ENCODE measurements around the gene TLE4. TPM values are rescaled to one million over a fixed set of nuclear protein-coding genes. Genes with fewer than 3 reads are reported as not detected.

TLE4 gene
- total and polyA plus RNA-seq, 2 donors (not counting 1 experiment from before 2014, with no cell fraction given): 13.5 to 35.0 TPM

DNA sequence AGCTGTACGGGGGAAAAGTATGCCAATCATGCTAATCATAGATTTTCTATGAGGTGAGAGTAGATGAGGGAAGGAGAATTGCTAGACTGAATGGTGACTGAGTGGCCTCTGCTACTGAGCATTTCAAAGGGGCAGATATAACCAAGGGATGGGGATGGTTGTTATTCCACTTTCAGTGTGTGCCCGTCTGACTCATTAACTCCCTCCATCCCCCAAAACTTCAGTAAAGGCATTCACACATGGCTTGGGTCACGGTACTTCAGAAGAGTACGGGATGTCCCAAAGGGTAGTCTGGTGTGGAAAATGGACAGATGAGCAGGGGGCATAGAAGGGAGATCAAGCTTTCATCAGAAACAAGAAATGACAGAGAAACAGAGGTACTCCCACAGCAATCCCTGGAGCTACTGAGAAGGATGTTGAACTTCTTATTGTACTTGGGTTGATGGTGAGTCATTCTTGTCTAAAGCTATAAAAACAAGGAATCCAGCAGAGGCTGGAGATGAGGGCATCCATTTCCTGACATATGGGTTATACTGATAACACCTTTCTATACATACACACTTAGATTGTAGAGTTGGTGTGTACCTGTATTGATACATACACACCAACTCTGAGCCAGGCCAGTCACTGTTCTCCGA is 8.9 kb upstream of the TLE4 start:
- Histone ChIP-seq H3K9ac (ENCODE audit: insufficient read depth, low read length) (no peak overlapping the region), H3K27me3 (ENCODE audit: control insufficient read depth, insufficient read depth, low read length) (no peaks in the 10 kb centered on the region), H3K4me2 (ENCODE audit: extremely low read depth, insufficient read depth, low read length) (no peak overlapping the region), H2AFZ (ENCODE audit: low read length) (no peak overlapping the region), H3K9me3 (ENCODE audit: control insufficient read depth, insufficient read depth, low read depth, low read length) (no peaks in the 10 kb centered on the region), H3K79me2 (ENCODE audit: control insufficient read depth, insufficient read depth, low read length) (no peaks in the 10 kb centered on the region), H3K4me1 (ENCODE audit: control insufficient read depth, extremely low read depth, insufficient read depth, low read length) (no peaks in the 10 kb centered on the region), H3K36me3 (ENCODE audit: control insufficient read depth, insufficient read depth, low read length) (no peaks in the 10 kb centered on the region), H4K20me1 (ENCODE audit: control insufficient read depth, extremely low read depth, insufficient read depth, low read length) (no peaks in the 10 kb centered on the region), H3K27ac (ENCODE audit: insufficient read depth, low read length) (no peak overlapping the region), H3K4me3 (replicated peaks in 1 of 4; ENCODE audit: control extremely low read depth in 1 of 4, insufficient read depth in 1 of 4, low read depth in 3 of 4, low read length in 4 of 4) (no peak overlapping the region)
- DNase-seq (ENCODE audit: low read depth in 2 of 2): no peak
- TF ChIP-seq EZH2 (IDR thresholded peaks at IDR 0.05; ENCODE audit: low read length, missing control alignments) (no peak), CTCF (conservative IDR thresholded peaks at IDR 0.05 in 1 of 2, IDR thresholded peaks at IDR 0.05 in 1 of 2; ENCODE audit: low read depth in 1 of 2, low read length in 2 of 2) (no peak)

DNA sequence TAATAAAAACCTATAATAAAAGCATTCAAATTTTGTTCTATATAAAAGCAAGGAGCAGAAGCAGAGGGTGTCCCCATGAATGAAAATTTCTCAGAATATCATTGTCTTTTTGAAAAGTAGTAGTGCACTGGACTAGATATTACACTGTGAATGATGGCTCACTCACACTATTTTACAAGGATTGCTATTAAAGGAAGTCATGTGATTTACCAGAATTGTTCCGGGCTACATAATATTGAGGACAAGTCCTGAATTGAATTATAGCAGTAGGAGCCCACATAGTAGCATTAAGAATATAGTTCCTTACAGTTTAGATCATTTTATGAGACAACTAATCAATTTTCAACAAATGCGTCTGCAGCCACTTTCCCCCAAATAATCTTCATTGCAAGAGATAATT is 7.7 kb upstream of the TLE4 start:
- no peaks in the 10 kb centered on the region for H4K20me1 ChIP-seq (ENCODE audit: control insufficient read depth, extremely low read depth, insufficient read depth, low read length)
- DNase-seq (ENCODE audit: low read depth in 2 of 2): no peak
- TF ChIP-seq EZH2 (IDR thresholded peaks at IDR 0.05; ENCODE audit: low read length, missing control alignments) (no peak), CTCF (conservative IDR thresholded peaks at IDR 0.05 in 1 of 2, IDR thresholded peaks at IDR 0.05 in 1 of 2; ENCODE audit: low read depth in 1 of 2, low read length in 2 of 2) (no peak)
- no peaks in the 10 kb centered on the region for H3K36me3 ChIP-seq (ENCODE audit: control insufficient read depth, insufficient read depth, low read length)
- no peaks in the 10 kb centered on the region for H3K4me1 ChIP-seq (ENCODE audit: control insufficient read depth, extremely low read depth, insufficient read depth, low read length)
- H3K4me2 ChIP-seq (ENCODE audit: extremely low read depth, insufficient read depth, low read length): no peak overlapping the region
- H3K27ac ChIP-seq (ENCODE audit: insufficient read depth, low read length): no peak overlapping the region
- no peaks in the 10 kb centered on the region for H3K79me2 ChIP-seq (ENCODE audit: control insufficient read depth, insufficient read depth, low read length)
- H3K9me3 ChIP-seq (ENCODE audit: control insufficient read depth, insufficient read depth, low read depth, low read length): no peaks in the 10 kb centered on the region
- no peak overlapping the region for H3K9ac ChIP-seq (ENCODE audit: insufficient read depth, low read length)
- no peak overlapping the region for H2AFZ ChIP-seq (ENCODE audit: low read length)
- H3K27me3 ChIP-seq (ENCODE audit: control insufficient read depth, insufficient read depth, low read length): no peaks in the 10 kb centered on the region
- H3K4me3 ChIP-seq (replicated peaks in 1 of 4; ENCODE audit: control extremely low read depth in 1 of 4, insufficient read depth in 1 of 4, low read depth in 3 of 4, low read length in 4 of 4): no peak overlapping the region

GRCh38 chr9:79565245-79565644 is 6.5 kb upstream of the TLE4 start:
- no peak overlapping the region for H2AFZ ChIP-seq (ENCODE audit: low read length)
- H3K4me2 ChIP-seq (ENCODE audit: extremely low read depth, insufficient read depth, low read length): no peak overlapping the region
- no peak for DNase-seq (ENCODE audit: low read depth in 2 of 2)
- H3K36me3 ChIP-seq (ENCODE audit: control insufficient read depth, insufficient read depth, low read length): no peaks in the 10 kb centered on the region
- no peak for TF ChIP-seq CTCF (conservative IDR thresholded peaks at IDR 0.05 in 1 of 2, IDR thresholded peaks at IDR 0.05 in 1 of 2; ENCODE audit: low read depth in 1 of 2, low read length in 2 of 2)
- H3K4me1 ChIP-seq (ENCODE audit: control insufficient read depth, extremely low read depth, insufficient read depth, low read length): peaks cover 3% of the 10 kb centered on the region
- no peaks in the 10 kb centered on the region for H3K27me3 ChIP-seq (ENCODE audit: control insufficient read depth, insufficient read depth, low read length)
- H3K9ac ChIP-seq (ENCODE audit: insufficient read depth, low read length): no peak overlapping the region
- H3K9me3 ChIP-seq (ENCODE audit: control insufficient read depth, insufficient read depth, low read depth, low read length): no peaks in the 10 kb centered on the region
- H3K27ac ChIP-seq (ENCODE audit: insufficient read depth, low read length): no peak overlapping the region
- no peak overlapping the region for H3K4me3 ChIP-seq (replicated peaks in 1 of 4; ENCODE audit: control extremely low read depth in 1 of 4, insufficient read depth in 1 of 4, low read depth in 3 of 4, low read length in 4 of 4)
- no peaks in the 10 kb centered on the region for H4K20me1 ChIP-seq (ENCODE audit: control insufficient read depth, extremely low read depth, insufficient read depth, low read length)
- H3K79me2 ChIP-seq (ENCODE audit: control insufficient read depth, insufficient read depth, low read length): no peaks in the 10 kb centered on the region
